NCI-H524 treated with DMSO at 0.1 percent for 48 hours (cell line): ENCODE data around the gene MAGT1.
"Not testable (repeated sequence)": the region's sequence is repeated elsewhere in the genome, so short reads cannot be mapped to it uniquely, and the experiment has no call there.

Source experiments
- DNase-seq: peaks from one replicate; lab custom pipeline; 2025; lab: John Stamatoyannopoulos, UW

The MAGT1 gene

DNA sequence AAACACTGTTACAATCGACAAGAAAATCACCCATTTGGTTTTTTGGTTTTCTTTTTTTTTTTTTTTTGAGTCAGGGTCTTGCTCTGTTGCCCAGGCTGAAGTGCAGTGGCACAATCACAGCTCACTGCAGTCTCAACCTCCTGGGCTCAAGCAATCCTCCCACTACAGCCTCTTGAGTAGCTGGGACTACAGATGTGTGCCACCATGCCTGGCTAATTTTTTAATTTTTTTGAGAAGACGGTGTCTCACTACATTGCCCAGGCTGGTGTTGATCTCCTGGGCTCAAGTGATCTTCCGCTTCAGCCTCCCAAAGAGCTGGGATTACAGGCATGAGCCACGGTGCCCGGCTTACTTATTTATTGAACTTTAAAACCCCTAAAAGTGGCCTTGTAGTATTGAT lies 63.7 kb downstream of the MAGT1 start:
- not testable (repeated sequence) for DNase-seq

GRCh38 chrX:77821989-77822388 lies 73.2 kb downstream of the MAGT1 start:
- DNase-seq = not testable (repeated sequence)

DNA sequence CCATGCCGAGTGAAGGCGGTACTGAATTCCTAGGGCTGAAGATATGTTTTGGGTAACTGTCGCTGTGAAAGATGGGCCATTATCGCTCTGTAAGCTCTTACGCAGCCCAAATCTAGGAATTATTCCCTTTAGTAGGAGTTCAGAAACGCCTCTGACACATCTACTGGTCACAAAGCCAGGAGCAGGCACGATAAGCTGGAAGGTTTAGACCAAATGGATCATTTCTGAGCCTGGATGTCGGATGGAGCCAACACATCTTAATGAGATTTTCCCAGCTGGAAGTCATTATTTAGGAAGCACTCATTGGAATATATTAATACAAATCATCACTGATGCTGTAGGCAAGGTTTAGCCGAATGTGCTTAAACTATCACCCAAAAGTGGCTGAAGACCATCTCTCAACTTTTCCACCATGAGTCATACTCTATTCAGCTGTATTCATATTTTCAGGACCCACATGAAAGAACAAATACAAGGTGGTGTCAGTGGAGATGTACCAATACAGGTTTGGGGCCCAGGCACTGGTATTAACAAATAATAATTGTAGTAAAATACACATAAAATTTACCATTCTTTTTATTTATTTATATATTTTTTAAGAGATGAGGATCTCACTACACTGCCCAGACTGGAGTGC lies 75.0 kb downstream of the MAGT1 start:
- DNase-seq = no peak

- DNase-seq = no peak
Measured at GRCh38 chrX:77814210-77814609, 81.0 kb downstream of the MAGT1 start.

DNA sequence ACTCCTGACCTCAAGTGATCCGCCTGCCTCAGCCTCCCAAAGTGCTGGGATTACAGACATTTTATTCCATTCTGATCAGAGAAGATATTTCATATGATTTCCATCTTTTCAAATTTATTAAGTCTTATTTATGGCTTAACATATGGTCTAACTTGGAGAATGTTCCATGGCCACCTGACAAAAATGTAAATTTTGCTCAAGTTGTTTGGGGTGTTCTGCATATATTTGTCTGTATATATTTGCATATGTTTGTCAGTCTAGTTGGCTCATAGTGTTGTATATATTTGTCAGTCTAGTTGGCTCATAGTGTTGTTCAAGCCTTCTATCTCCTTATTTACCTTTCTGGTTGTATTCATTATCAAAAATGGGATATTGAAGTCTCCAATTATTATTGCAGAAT lies 93.0 kb downstream of the MAGT1 start:
- DNase-seq = no peak

DNA sequence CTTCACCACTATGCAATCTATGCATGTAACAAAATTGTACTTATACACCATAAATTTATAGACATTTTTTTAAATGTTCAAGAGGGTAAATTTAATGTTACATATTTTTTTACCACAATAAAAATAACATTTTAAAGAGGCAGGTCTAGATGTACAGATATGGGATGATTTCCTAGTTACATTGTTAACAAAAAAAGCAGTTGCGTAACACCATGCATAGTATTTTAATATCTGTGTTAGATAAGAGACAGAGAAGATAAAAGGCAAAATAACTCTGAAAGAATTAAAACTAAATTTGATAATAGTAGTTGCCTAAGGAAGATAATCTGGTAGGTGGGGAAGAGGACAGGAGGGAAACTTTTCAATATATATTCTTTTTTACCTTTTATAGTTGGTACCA lies 100.1 kb downstream of the MAGT1 start:
- DNase-seq = no peak

DNA sequence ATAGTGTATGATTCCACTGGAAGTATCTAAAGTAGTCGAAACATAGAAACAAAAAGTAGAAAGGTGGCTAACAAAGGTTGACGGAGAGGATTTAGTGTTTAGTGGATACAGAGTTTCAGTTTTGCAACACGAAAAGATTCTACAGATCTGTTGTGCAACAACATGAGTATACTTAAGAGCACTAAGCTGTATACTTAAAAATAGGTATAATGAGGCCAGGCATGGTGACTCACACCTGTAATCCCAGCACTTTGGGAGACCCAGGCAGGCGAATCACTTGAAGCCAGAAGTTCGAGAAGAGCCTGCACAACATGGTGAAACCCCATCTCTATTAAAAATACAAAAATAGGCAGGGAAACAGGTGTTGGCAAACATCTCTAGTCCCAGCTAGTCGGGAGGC lies 101.3 kb downstream of the MAGT1 start:
- DNase-seq = no peak

DNA sequence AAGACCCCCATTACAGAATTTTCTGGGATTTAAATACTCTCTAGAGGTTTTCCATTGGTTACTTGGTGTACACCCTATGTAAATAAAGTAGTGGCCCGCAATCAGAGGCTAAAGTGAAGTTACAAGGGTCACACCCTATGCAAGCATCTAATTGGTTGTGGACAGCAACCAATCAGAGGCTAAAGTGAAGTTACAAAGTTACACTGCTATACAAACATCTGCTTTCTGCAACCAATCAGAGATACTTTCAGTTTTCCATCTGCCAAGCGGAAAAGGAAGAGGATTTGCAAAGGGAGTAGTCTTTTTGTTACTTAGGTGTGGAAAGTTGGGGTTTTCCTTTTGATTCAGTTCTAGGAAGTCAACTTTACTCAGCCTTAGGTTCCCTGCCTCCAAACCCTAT lies 107.2 kb downstream of the MAGT1 start:
- DNase-seq = no peak

- no peak for DNase-seq
Measured at GRCh38 chrX:77786365-77786680, 108.9 kb downstream of the MAGT1 start.

GRCh38 chrX:77785486-77786364 lies 109.5 kb downstream of the MAGT1 start, which contains the start of gene ATRX:
Gene ATRX (minus strand): TSS chrX:77786216. CDS start chrX:77786001, 215 bp downstream.
- DNase-seq = peak; percentile 79

- DNase-seq = no peak
Measured at GRCh38 chrX:77779695-77780094, 115.5 kb downstream of the MAGT1 start.

- DNase-seq = no peak
Measured at GRCh38 chrX:77776659-77777058, 118.6 kb downstream of the MAGT1 start.
